HL-60 (cell line): ENCODE measurements around the gene ZP1.

Source experiments
- CTCF ChIP-seq: IDR thresholded peaks from one replicate; pipeline ENCODE4 v1.5.1; 2011; ENCODE audit warnings: low read length, control low read depth, inconsistent platforms; ENCODE audit not compliant: insufficient read depth
- GABPA ChIP-seq: IDR thresholded peaks from 2 replicates; pipeline ENCODE4 v1.6.1; 2012; ENCODE audit warnings: low read depth
- POLR2AphosphoS5 ChIP-seq: IDR thresholded peaks from 2 replicates; pipeline ENCODE4 v1.6.1; 2012; ENCODE audit warnings: low read depth

GRCh38 chr11:60879971-60880588 lies 12.7 kb downstream of the ZP1 start:
- no peak for TF ChIP-seq CTCF
- no peak for TF ChIP-seq POLR2AphosphoS5
- TF ChIP-seq GABPA, result no peak
